Transverse colon (tissue), 4 donors: ENCODE results near the gene C11orf21. TPM values are rescaled to one million over a fixed set of nuclear protein-coding genes. Genes with fewer than 3 reads are reported as not detected.

Experiments used
- DNase-seq: peaks from one replicate; pipeline ENCODE4 v3.0.0-alpha.2; 2019
- H3K27ac ChIP-seq, 4 donors: fragments of 200-600 bp; sonication (generic); 2 replicates each; pipeline ENCODE4 v1.5.1; 2016 to 2018; ENCODE audit warnings: inconsistent platforms in 4 of 4
- H3K27me3 ChIP-seq: fragments of 200-600 bp; sonication (generic); 2 replicates; pipeline ENCODE4 v1.5.1; 2017; ENCODE audit warnings: inconsistent platforms
- H3K36me3 ChIP-seq, 4 donors: fragments of 200-600 bp; sonication (generic); 2 replicates each; pipeline ENCODE4 v1.5.1; 2017 to 2019; ENCODE audit warnings: inconsistent platforms in 4 of 4
- H3K4me1 ChIP-seq, 4 donors: fragments of 200-600 bp; sonication (generic); 2 replicates each; pipeline ENCODE4 v1.5.1; 2017 to 2020; ENCODE audit warnings: inconsistent platforms in 4 of 4
- H3K4me3 ChIP-seq, 4 donors: fragments of 200-600 bp; sonication (generic); 1 replicate in 1 of 4; 2 replicates in 3 of 4; pipeline versions ENCODE4 v1.5.1 to v1.6.1; 2017 to 2019; ENCODE audit warnings: inconsistent platforms in 4 of 4
- H3K9me3 ChIP-seq, 2 donors: fragments of 200-600 bp; sonication (generic); 2 replicates each; pipeline ENCODE4 v1.5.1; 2017 to 2019; ENCODE audit warnings: inconsistent platforms in 2 of 2
- CTCF ChIP-seq, 5 experiments: fragments of 200-600 bp in 3 of 5; fragments of 450-650 bp in 2 of 5; sonication (generic) in 3 of 5; IDR thresholded peaks; 1 replicate in 2 of 5; 2 replicates in 3 of 5; pipeline ENCODE4 v1.5.1; 2016 to 2017; ENCODE audit warnings: antibody characterized with exemption in 5 of 5, inconsistent platforms in 3 of 5, mild to moderate bottlenecking in 2 of 5, moderate library complexity in 1 of 5
- EP300 ChIP-seq: sonication (generic); formaldehyde crosslinking; IDR thresholded peaks from one replicate; pipeline ENCODE4 v1.6.1; 2017; ENCODE audit warnings: antibody characterized with exemption, low read depth
- POLR2A ChIP-seq: fragments of 450-650 bp; IDR thresholded peaks from one replicate; pipeline ENCODE4 v1.6.1; 2016; ENCODE audit warnings: antibody characterized with exemption, mild to moderate bottlenecking, moderate library complexity
- POLR2AphosphoS5 ChIP-seq, 3 donors: sonication (generic); formaldehyde crosslinking; IDR thresholded peaks; one replicate each; pipeline ENCODE4 v1.6.1; 2016; ENCODE audit warnings: antibody characterized with exemption in 3 of 3
- WGBS, 2 donors: methylation state at CpG; one replicate each; pipeline ENCODE4 v1.1.5; 2018; ENCODE audit warnings: low coverage in 1 of 2; 5-methylcytosine and 5-hydroxymethylcytosine counted together
- in situ Hi-C, 4 donors: fragments of 200-750 bp; cut with MboI; loops; one replicate each; pipeline versions ENCODE4 v1.15.0 to v1.15.1; 2017; ENCODE audit warnings: low sequenced_read_pairs in 3 of 4, low pct_ligation_motif_present in 1 of 4, low pct_unique_long_range_greater_than_20kb in 1 of 4
- intact Hi-C: fragments of 100-400 bp; cut with DNase I; formaldehyde crosslinking; loops from one replicate; pipeline ENCODE4 v1.15.1; 2023; ENCODE audit warnings: low total_unique reads
- total RNA-seq, 4 donors: library from RNA; depleted of rRNA; stranded (reverse); fragments of >200 nt; gene quantifications; one replicate each; pipeline ENCODE4 v1.1.0, GENCODE V29; 2016

C11orf21 gene
- total RNA-seq, 4 donors from 2014 or later, result 0.27 TPM; not detected in 3

GRCh38 chr11:2320568-2321310 lies 19.0 kb upstream of the C11orf21 start:
- Histone ChIP-seq H3K27ac (no peak overlapping the region), H3K27me3 (no peaks in the 10 kb centered on the region), H3K4me1 (no peaks in the 10 kb centered on the region), H3K9me3 (no peaks in the 10 kb centered on the region), H3K36me3 (no peaks in the 10 kb centered on the region), H3K4me3 (no peak overlapping the region)
- no peak for DNase-seq
- in situ Hi-C loops, result loop anchor here in 1 of 4 donors (25.0 kb wide), 1 partner anchor 567 kb away; the partner anchor contains the start of gene CDKN1C
- 79 to 92% methylated on average over 2 to 23 of the region's 23 CpGs for WGBS, 2 donors
- intact Hi-C loops, result no loop called here
- no peak for TF ChIP-seq POLR2AphosphoS5 (IDR thresholded peaks at IDR 0.05)
- no peak for TF ChIP-seq POLR2A
- TF ChIP-seq CTCF (IDR thresholded peaks at IDR 0.05), result no peak
- TF ChIP-seq EP300, result no peak

GRCh38 chr11:2319791-2320472 lies 18.2 kb upstream of the C11orf21 start:
- TF ChIP-seq CTCF (IDR thresholded peaks at IDR 0.05) (no peak), EP300 (no peak), POLR2A (no peak), POLR2AphosphoS5 (IDR thresholded peaks at IDR 0.05) (peak in 1 of 3 donors; percentile 26)
- H3K27ac ChIP-seq, result no peak overlapping the region
- no peaks in the 10 kb centered on the region for H3K36me3 ChIP-seq
- in situ Hi-C loops (loop anchor here in 3 of 4 donors (10.0 to 25.0 kb wide), 3 partner anchors 95 to 567 kb away; partner anchors contain the start of gene CDKN1C (in 1 of the 3)), intact Hi-C loops (loop anchor here (5.0 kb wide), 1 partner anchor 562 kb away; no protein-coding TSS in a partner anchor)
- WGBS, 2 donors, result 71 to 80% methylated on average over 1 to 10 of the region's 10 CpGs
- no peaks in the 10 kb centered on the region for H3K9me3 ChIP-seq
- peaks cover 0 to 8% (median 2%) of the 10 kb centered on the region in 4 donors for H3K4me1 ChIP-seq
- H3K27me3 ChIP-seq, result no peaks in the 10 kb centered on the region
- no peak for DNase-seq
- H3K4me3 ChIP-seq, result no peak overlapping the region

GRCh38 chr11:2318707-2319106 lies 17.0 kb upstream of the C11orf21 start:
- Histone ChIP-seq H3K27me3 (no peaks in the 10 kb centered on the region), H3K36me3 (no peaks in the 10 kb centered on the region), H3K4me3 (no peak overlapping the region), H3K9me3 (no peaks in the 10 kb centered on the region), H3K4me1 (peaks cover 7 to 20% (median 11%) of the 10 kb centered on the region in 4 donors), H3K27ac (no peak overlapping the region)
- TF ChIP-seq POLR2A (no peak), EP300 (no peak), POLR2AphosphoS5 (IDR thresholded peaks at IDR 0.05) (no peak)
- 86 to 89% methylated on average over 2 to 7 of the region's 7 CpGs for WGBS, 2 donors
- in situ Hi-C loops (loop anchor here in 3 of 4 donors (10.0 to 25.0 kb wide), 3 partner anchors 96 to 569 kb away; partner anchors contain the start of gene CDKN1C (in 1 of the 3)), intact Hi-C loops (loop anchor here (5.0 kb wide), 1 partner anchor 564 kb away; no protein-coding TSS in a partner anchor)
- no peak for DNase-seq

GRCh38 chr11:2318123-2318522 lies 16.4 kb upstream of the C11orf21 start:
- intact Hi-C loops, result loop anchor here (5.0 kb wide), 1 partner anchor 564 kb away; no protein-coding TSS in a partner anchor
- WGBS, 2 donors, result 80 to 95% methylated on average over 4 of the region's 4 CpGs
- no peak for DNase-seq

More at GRCh38 chr11:2318123-2318522, 16.4 kb upstream of the C11orf21 start:
- H3K27me3 ChIP-seq, result no peaks in the 10 kb centered on the region
- no peaks in the 10 kb centered on the region for H3K9me3 ChIP-seq
- H3K4me3 ChIP-seq, result no peak overlapping the region
- TF ChIP-seq CTCF (IDR thresholded peaks at IDR 0.05) (no peak), POLR2A (no peak), POLR2AphosphoS5 (IDR thresholded peaks at IDR 0.05) (no peak), EP300 (no peak)
- H3K27ac ChIP-seq, result no peak overlapping the region
- in situ Hi-C loops, result loop anchor here in 3 of 4 donors (10.0 to 25.0 kb wide), 3 partner anchors 97 to 569 kb away; partner anchors contain the start of gene CDKN1C (in 1 of the 3)
- H3K4me1 ChIP-seq, result peaks cover 7 to 20% (median 11%) of the 10 kb centered on the region in 4 donors
- no peaks in the 10 kb centered on the region for H3K36me3 ChIP-seq
